Activated CD8-positive, alpha-beta memory T cell treated with anti-CD3 and anti-CD28 coated beads for 4 hours (primary cell): ENCODE measurements around the gene NUB1.
"Not testable (repeated sequence)": the region's sequence is repeated elsewhere in the genome, so short reads cannot be mapped to it uniquely, and the experiment has no call there.

Experiments
- DNase-seq, 2 donors: peaks; one replicate each; pipeline ENCODE4 v3.0.0-alpha.2; 2020; ENCODE audit warnings: low read depth in 2 of 2

Gene NUB1, protein sequence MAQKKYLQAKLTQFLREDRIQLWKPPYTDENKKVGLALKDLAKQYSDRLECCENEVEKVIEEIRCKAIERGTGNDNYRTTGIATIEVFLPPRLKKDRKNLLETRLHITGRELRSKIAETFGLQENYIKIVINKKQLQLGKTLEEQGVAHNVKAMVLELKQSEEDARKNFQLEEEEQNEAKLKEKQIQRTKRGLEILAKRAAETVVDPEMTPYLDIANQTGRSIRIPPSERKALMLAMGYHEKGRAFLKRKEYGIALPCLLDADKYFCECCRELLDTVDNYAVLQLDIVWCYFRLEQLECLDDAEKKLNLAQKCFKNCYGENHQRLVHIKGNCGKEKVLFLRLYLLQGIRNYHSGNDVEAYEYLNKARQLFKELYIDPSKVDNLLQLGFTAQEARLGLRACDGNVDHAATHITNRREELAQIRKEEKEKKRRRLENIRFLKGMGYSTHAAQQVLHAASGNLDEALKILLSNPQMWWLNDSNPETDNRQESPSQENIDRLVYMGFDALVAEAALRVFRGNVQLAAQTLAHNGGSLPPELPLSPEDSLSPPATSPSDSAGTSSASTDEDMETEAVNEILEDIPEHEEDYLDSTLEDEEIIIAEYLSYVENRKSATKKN

DNA sequence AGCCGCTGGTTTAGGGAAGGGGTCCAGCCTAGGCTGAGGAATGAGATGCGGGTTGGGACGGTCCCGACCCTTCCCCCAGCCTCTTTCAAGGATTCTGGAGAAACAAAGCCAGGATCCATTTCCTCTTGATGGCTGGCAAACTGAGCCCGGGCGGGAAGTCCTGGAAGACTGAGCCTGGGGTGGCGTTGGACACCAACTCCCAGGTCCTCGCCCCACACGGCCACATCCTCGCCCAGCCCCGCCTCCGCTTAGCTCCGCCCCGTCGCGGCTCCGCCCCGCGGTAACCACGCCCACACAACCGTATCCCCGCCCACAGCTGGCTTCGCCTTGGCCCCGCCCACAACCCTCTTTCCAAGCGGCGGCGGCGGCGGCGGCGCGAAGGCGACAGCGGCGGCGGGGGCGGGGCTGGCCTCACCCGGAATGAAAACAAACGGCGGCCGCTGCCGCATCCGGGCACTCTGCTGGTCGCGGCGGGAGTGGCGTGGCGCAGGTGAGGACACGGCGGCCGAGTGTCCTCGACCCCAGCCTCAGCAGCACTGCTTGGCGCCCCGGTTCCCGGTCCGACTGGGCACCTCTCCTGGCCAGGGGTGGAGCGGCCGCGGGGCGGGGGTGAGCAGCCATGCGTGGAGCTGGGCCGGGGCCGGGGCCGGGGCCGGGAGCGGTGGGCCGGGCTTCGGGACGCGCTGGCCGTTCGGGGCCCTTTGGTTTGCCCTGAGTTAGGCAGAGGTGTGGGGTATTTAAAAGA is at the start of gene NUB1:
Gene NUB1, plus strand, starts transcription at position 456 of the 745 bp plus-strand sequence. CDS start 3,538 bp downstream, outside the sequence.
- peak; percentile 83 to 86 for DNase-seq

DNA sequence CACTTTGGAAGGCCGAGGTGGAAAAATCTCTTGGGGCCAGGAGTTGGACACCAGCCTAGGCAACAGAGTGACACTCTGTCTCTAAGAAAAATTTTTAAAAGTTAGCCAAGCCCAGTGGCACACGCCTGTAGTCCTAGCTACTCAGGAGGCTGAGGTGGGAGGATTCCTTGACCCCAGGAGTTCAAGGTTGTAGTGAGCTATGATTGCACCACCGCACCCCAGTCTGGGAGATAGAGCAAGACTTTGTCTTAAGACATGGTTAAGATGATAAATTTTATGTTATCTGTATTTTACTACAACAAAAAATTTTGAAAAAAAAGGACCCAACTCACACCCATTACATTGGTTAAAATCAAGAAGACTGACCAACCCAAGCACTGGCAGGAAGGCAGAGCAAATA is 48.8 kb upstream of the NUB1 start:
- no peak for DNase-seq

DNA sequence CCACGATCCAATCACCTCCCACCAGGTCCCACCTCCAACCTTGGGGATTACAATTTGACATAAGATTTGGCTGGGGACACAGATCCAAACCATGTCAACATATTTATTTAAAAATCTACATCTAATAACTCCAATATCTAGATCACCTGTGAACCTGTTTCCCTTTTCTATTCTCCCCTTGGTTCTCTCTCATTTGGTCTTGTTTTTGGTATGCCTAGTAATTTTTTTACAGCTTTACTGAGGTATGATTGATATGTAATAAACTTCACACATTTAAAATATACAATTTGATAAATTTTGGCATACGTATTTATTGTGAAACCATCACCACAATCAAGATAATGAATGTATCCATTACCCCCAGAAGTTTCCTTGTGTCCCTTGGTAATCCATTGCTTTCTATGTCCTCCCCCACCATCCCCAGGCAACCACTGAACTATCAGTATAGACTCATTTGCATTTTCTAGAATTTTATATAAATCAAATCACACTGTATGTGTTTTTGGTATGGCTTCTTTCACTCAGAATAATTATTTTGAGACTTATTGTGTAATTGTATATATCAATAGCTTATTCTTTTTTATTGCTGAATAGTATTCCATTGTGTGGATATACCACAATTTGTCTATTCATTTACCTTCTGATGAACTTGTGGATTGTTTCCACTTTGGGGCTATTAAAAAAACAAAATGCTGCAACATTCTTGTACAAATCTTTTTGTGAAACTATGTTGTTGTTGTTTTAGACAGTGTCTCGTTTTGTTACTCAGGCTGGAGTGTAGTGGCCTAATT is 45.2 kb upstream of the NUB1 start:
- DNase-seq, result no peak

DNA sequence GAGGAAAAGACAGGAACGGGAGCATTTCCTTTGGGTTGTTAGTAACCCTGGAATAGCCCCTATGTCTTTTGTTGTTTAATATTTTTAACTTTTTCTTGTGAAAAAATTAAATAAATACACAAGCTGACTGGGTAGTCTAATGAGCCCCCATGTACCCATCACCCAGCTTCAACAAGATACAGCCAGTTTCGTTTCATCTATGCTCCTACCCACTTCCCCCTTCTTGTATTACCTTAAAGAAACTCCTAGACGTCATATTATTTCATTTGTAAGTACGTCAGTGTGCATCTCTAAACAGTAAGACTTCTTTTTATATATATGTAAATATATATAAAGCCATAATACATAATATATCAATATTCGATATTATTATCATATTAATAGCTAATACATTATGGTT is 42.8 kb upstream of the NUB1 start:
- no peak for DNase-seq

DNA sequence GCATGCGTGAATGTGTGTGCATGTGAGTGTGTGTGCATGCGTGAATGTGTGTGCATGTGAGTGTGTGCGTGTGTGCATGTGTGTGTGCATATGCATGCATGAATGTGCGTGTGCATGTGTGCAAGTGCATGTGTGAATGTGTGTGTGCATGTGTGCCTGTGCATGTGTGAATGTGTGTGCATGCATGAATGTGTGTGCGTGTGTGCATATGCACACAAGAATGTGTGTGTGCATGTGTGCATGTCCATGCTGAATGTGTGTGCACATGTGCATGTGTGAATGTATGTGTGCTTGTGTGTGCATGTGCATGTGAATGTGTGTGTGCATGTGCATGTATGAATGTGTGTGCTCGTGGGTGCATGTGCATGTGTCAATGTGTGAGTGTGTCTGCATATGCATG is 42.1 kb upstream of the NUB1 start:
- DNase-seq, result no peak

DNA sequence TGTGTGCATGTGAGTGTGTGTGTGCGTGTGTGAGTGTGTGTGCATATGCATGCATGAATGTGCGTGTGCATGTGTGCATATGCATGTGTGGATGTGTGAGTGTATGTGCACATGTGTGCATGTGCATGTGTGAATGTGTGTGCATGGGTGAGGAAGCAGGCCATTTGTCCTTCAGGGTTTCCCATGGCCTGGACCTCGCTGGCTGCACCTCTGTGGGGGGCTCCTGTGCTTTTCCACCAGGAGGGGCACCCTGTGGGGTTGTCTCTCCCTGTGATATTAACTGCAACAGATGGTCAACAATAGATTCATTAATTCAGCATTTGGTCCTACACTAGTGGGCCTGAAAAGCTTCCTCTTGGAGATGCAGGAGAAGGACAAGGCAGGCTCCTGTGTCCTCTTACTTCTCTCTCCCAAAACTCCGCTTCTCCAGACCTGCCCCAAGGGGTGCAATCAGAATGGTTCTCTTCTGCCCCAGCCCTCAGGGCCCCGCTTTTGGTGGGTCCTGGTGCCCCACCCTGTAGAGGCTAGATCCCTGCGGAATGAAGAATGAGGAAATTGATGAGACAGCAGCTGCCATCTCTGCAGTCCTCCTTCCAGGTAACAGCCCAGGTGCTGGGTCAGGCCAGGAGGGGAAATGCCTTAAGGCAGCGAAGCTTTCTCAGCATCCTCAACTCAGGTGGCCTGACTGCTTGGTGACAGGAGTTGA is 41.5 kb upstream of the NUB1 start:
- DNase-seq, result no peak

DNA sequence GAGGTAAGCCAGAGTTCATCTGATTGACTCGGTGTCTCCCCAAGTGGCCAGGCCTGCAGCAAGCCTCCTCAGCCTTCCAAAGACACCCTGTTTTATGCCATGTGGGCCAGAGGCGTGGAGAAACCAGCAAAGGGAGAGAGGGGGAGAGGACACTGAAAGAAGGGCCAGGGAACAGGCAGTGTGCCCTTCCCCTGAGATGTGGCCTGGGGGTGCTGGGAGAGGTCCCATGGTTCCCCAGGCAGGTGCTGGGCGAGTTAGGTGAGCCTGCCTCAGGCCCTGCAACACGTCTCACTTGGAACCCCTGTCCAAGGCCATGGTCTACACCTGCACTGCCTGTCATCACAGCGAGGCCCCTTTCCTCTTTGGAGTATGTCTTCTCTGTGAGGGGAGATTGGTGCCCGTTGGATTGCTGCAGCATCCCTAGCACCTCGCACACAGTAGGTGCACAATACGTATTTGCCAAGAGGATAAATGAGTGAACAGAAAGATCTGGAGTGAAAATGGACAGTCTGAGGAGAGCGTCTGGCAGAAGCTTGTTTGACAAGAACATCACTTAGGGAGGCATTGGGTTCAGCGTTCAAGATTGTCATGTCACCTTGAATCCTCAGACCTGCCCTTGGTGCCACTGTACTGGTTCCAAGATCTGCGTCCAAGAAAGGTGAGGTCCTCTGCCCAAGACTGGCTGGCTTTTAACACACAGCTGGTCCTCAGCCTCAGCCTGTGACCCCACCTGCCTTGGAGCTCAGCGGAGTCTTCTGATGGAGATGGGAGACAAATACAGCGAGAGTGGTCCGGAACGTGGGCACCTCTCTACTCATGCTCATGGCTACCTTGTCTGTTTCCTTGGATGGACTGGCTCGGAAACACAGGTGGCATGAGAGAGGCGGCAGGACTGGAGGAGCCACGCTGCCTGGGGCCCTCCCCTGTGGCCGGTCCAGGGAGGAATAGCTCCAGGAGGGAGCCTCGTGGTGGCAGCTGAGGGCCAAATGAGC is 39.8 kb upstream of the NUB1 start:
- DNase-seq, result no peak

DNA sequence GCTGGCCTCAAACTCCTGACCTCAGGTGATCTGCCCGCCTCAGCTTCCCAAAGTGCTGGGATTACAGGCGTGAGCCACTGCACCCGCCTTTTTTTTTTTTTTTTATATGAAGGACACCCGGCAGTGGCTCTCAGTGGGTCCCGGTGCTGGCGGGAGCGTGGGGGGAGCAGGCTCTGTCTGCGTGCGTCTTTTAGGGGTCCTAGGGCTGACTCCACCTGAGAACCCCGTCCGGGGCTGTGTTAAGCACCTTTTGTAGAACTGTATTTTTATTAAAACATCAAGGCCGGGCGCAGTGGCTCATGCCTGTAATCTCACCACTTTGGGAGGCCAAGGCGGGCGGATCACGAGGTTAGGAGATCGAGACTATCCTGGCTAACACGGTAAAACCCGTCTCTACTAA is 37.4 kb upstream of the NUB1 start:
- not testable (repeated sequence) for DNase-seq

DNA sequence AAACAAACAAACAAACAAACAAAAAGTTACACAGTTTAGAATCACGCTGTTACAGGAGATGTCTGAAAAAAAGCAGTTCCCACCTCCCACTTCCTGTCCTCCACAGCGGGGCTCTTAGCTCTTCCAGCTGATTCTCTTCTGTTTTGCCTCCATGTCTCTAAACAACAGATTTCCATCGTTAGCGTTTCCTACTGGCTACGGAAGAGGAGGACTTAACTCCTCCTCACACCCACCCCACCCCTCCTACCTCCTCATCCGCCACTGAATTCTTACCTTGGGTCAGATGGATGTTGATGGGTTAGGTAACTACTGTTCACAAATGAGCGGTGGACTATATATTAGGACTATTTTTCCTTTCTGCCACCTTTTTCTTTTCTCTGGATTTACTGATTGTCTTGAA is 36.8 kb upstream of the NUB1 start:
- DNase-seq, result no peak

DNA sequence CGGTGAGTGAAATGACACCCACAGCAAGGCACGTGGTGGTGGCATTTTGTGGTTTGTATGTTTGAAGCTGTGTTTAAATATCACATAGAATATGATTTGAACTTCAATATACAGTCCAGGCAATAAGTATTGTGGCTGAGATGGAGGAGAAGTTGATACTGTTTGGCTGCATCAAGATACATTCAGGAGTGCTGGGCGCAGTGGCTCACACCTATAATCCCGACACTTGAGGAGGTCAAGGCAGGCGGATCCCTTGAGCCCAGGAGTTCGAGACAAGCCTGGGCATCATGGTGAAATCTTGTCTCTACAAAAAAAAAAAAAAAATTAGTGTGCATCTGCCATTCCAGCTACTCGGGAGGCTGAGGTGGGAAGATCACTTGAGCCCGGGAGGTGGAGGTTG is 35.2 kb upstream of the NUB1 start:
- no peak for DNase-seq

DNA sequence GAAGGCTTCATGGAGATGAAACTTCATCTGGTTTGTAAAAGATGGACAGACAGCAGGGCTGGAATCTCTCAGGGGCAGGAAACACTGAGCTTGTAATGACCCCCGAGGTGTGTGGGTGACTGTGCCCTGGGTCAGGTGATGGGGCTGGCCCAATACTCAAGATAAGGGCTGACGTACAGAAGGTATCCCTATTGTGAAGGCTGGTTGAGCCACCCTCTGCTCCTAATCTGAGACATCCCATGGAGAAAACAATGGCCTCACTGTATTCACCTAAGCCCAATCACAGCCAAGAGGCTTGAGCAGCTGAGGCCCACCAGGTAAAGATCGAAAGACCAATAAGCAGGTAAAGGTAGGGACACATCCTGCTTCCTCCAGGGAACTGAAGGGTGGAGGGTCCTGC is 34.8 kb upstream of the NUB1 start:
- no peak for DNase-seq

DNA sequence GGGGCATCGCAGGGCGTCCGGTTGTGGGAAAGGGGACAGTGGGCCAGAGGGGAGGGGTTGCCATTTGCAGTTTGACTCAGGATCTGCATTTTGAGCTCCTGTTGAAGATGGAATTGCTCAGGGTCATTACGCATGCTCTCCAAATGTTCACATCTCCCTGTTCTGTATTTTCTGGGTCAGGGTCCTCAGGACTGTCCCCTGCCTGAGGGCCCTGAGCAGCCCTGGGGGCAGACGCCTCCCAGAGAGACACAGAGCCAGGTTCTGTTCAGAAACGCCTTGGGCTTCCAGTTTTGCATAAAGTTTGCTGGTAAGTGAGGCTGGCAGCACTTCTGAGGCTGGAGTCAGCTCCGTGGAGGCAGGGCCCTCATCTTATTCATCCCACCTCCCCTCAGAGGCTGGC is 34.1 kb upstream of the NUB1 start:
- no peak for DNase-seq

DNA sequence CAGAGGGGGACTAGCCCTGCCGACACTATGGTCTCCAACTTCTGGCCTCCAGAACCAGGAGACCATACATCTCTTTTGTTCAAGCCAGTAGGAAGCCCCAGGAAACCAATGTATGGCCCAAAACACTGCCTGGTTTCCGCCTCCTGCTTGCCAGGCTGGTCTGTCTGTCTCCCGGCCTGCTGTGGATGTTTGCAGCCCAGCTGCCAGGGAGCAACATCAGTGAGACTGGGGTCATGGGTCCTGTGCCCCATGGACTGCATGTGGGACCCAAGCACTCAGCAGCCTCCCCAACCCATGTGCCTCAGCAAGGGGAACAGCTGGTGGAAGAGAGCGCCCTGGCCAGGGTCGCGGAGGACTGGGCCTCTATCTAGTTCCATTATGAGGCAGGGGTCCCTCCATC is 33.4 kb upstream of the NUB1 start:
- DNase-seq, result no peak

DNA sequence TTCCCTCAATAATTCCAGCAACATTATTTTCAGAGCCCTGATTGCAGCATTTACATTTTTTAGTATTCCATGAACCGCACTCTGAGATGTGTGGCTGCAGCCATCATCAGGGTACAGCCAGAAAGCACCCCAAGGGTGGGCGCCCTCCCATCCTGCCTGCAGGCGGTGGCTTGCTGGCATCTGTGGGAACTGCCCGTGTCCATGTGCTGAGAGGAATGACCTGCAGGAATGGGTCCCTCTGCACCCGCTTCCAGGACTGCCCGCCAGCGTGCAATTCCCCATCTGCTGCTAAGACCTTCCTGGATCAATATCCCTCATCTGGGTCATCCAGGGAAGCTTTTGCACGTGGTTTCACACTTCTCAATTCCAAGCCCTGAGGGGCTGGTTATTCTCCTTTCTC is 32.8 kb upstream of the NUB1 start:
- no peak for DNase-seq

DNA sequence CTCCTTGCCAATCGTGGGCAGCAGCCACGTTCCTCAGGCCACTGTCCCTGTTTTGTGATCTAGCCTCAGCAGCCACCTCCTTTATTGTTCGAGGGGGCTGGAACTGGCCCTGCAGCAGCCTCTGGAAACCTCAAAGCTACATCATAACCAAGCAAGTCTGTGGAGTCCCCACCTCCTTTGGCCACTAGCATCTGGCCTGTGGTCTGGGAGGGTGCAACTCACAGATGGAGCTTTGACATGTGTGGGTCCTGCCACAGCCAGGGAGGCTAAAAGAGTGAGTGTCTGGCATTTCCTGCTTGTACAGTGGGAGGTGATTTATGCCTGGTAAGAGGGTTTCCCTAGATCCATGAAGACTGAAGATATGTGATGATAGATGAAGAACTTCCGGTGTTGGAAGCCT is 32.3 kb upstream of the NUB1 start:
- no peak for DNase-seq

DNA sequence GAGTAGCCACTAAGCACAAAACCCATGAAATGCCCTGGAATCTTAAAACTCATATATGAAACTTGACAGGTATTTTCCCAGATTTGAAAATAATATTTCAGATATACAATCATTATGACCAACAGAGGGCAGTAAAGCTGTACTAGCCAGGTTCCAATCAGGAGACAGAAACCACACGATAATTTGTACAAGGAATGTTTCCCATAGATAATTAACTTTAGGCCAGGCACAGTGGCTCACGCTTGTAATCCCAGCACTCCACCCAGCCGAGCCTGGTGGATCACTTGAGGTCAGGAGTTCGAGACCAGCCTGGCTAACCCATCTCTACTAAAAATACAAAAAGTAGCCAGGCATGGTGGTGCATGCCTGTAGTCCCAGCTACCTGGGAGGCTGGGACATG is 31.0 kb upstream of the NUB1 start:
- no peak for DNase-seq

DNA sequence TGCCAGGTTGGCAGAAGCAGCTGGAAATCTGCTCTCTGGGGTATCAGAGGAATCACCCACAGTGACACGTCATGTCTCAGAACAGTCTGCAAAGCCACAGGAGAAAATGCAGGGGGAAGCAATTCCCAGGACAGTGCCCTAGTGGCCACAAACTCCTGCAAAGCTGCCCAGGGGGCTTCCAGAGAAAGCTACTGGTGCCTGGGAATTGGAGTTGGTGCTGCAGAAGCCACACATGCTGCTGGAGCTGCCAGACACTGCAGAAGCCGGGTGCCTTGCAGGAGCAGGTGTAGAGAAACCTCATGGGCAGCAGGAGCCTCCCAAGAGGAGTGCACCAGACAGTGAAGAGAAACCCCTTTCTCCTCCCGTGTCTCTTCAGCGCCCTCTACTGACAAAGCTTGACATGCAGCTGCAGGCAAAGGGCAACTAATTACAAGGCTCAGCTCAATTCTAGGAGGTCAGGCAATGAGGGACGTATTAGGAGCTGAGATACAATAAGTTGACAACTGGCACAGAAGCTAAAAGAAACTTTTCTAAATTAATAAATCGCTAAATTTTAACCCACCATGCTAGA is 30.2 kb upstream of the NUB1 start:
- no peak for DNase-seq

DNA sequence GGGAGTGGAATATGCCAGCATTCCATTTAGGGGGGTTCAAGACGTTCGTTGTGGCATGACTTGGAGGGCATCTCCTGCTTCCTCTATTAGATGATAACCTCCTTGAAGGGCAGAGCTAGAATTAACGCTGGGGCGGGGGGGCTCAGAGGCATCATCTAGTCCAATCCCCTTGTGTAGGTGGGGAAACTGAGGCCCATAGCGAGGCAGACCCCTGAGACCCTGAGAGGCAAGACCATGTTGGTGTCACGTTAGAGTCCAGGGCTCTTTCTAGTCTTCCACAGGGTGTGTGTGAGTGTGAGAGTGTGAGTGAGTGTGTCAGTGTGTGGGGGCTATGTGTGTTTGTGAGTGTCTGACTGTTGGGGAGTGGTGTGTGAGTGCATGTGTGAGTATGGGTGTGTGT is 29.3 kb upstream of the NUB1 start:
- no peak for DNase-seq

DNA sequence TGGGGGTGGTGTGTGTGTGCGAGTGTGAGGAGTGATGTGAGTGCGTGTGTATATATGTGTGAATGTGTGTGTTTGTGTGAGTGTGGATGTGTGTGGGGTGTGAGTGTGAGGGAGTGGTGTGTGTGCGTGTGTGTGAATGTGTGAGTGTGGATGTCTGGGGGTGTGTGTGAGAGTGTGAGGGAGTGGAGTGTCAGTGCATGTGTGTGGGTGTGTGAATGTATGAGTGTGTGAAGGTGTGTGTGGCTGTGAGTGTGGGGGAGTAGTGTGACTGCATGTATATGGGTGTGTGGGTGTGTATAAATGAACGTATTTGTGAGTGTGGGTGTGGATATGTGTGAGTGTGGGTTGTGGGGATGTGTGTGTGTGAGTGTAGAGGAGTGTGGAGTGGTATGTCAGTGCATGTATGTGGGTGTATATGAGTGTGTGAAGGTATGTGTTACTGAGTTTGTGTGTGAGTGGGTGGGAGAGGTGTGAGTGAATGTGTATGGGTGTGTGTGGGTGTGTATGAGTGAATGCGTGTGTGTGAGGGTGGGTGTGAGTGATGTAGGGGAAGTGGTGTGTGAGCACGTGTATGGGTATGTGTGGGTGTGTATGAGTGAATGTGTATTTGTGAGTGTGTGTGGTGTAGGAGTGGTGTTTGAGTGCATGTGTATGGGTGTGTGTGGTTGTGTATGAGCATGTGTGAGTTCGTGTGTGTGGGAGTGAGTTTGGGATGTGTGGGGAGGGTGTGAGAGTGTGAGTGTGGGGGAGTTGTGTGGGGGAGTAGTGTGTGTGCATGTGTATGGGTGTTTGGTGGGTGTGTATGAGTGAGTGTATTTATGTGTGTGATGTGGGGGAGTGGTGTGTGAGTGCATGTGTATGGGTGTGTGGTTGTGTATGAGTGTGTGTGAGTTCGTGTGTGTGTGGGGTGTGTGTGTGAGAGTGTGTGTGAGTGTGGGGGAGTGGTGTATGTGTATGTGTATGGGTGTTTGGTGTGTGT is 28.5 kb upstream of the NUB1 start:
- DNase-seq, result no peak
